ENCODE measurements around the gene INHBB.

DNA sequence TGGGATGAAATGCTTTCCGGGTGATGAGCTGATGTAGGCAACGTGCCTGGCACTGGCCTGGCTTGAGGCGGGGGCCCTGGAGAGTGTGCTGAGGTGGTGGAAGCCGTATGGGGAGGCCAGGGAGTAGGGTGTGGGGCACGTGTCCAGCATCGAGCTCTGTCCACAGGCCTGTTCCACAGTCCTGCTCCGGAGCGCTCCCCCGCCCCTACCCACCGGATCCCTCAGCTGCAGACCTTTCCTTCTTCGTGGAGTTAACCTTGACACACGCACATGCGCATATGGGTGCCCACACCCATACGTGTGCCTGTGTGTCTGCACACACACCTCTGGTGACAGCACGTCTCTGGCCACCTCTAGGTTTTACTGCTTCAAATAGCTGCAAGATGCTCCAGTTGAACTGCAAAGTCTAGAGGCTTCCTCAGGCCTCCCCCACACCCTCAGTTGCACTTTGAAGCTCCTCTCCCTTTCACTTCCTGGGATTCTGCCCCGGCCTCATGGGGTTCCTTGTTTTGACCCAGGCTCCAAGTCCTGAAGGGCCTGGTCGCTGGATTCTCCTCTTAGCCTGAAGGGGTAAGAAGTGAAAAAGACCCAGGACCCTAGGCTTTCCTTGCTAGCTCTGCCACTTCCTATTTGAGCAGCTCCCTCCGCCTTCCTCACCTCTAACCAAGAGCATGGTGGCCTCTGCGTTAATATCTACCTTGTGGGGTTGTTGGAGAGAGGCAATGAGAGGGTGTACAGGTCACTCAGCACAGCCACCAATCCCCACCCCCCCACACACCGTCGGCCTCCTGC lies 49.5 kb downstream of the INHBB start:
- TF ChIP-seq, protein P1, sequence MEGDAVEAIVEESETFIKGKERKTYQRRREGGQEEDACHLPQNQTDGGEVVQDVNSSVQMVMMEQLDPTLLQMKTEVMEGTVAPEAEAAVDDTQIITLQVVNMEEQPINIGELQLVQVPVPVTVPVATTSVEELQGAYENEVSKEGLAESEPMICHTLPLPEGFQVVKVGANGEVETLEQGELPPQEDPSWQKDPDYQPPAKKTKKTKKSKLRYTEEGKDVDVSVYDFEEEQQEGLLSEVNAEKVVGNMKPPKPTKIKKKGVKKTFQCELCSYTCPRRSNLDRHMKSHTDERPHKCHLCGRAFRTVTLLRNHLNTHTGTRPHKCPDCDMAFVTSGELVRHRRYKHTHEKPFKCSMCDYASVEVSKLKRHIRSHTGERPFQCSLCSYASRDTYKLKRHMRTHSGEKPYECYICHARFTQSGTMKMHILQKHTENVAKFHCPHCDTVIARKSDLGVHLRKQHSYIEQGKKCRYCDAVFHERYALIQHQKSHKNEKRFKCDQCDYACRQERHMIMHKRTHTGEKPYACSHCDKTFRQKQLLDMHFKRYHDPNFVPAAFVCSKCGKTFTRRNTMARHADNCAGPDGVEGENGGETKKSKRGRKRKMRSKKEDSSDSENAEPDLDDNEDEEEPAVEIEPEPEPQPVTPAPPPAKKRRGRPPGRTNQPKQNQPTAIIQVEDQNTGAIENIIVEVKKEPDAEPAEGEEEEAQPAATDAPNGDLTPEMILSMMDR (IDR thresholded peaks at IDR 0.05), result no peak
- no peak for TF ChIP-seq POLR2A (IDR thresholded peaks at IDR 0.05)
